ENCODE data around the gene CNTN4. TPM values are rescaled to one million over a fixed set of nuclear protein-coding genes. Genes with fewer than 3 reads are reported as not detected.

CNTN4 gene
- total and polyA plus RNA-seq, 8 donors, result 2.5 to 10.8 (median 5.1) TPM

GRCh38 chr3:2485027-2485375 lies 386.3 kb downstream of the CNTN4 start:
- Histone ChIP-seq H3K27me3 (no peaks in the 10 kb centered on the region), H3K36me3 (no peaks in the 10 kb centered on the region), H3K9me3 (no peaks in the 10 kb centered on the region), H3K4me3 (no peak overlapping the region), H3K27ac (no peak overlapping the region), H3K4me1 (no peaks in the 10 kb centered on the region)
- FAIRE-seq (no peak), DNase-seq (peak in 1 of 6 donors; percentile 72), ATAC-seq (no peak)
- intact Hi-C loops (cut with DNase I), result no loop called here
- TF ChIP-seq CTCF (IDR thresholded peaks at IDR 0.05), result no peak
- 90 to 95% methylated on average over 17 to 21 of the region's 21 CpGs for WGBS, 2 donors

GRCh38 chr3:2495746-2496145 lies 397.1 kb downstream of the CNTN4 start:
- Histone ChIP-seq H3K4me3 (no peak overlapping the region), H3K27ac (no peak overlapping the region), H3K36me3 (no peaks in the 10 kb centered on the region), H3K4me1 (no peaks in the 10 kb centered on the region), H3K27me3 (no peaks in the 10 kb centered on the region), H3K9me3 (no peaks in the 10 kb centered on the region)
- no peak for TF ChIP-seq CTCF (IDR thresholded peaks at IDR 0.05)
- DNase-seq (no peak), FAIRE-seq (no peak), ATAC-seq (no peak)
- intact Hi-C loops (cut with DNase I), result no loop called here
- 62 to 66% methylated on average over 2 of the region's 2 CpGs for WGBS, 2 donors

GRCh38 chr3:2504912-2505311 lies 406.2 kb downstream of the CNTN4 start:
- DNase-seq, result no peak
- no peaks in the 10 kb centered on the region for H3K9me3 ChIP-seq
- TF ChIP-seq CTCF (IDR thresholded peaks at IDR 0.05), result no peak
- WGBS, 2 donors, result 46 to 48% methylated on average over 2 of the region's 2 CpGs
- H3K4me1 ChIP-seq, result no peaks in the 10 kb centered on the region
- no peak for ATAC-seq
- no peaks in the 10 kb centered on the region for H3K27me3 ChIP-seq
- no peak for FAIRE-seq
- H3K36me3 ChIP-seq, result no peaks in the 10 kb centered on the region
- intact Hi-C loops (cut with DNase I), result no loop called here
- no peak overlapping the region for H3K4me3 ChIP-seq
- H3K27ac ChIP-seq, result no peak overlapping the region

- no peaks in the 10 kb centered on the region for H3K9me3 ChIP-seq
- H3K27ac ChIP-seq, result no peak overlapping the region
- intact Hi-C loops (cut with DNase I), result no loop called here
- no peaks in the 10 kb centered on the region for H3K27me3 ChIP-seq
- no peaks in the 10 kb centered on the region for H3K4me1 ChIP-seq
- no peaks in the 10 kb centered on the region for H3K36me3 ChIP-seq
- no peak for DNase-seq
- no peak overlapping the region for H3K4me3 ChIP-seq
- FAIRE-seq, result no peak
- ATAC-seq, result no peak
- 63 to 78% methylated on average over 8 of the region's 8 CpGs for WGBS, 2 donors
- no peak for TF ChIP-seq CTCF (IDR thresholded peaks at IDR 0.05)
Measured at GRCh38 chr3:2506776-2507175, 408.1 kb downstream of the CNTN4 start.

GRCh38 chr3:2510591-2511145 lies 412.0 kb downstream of the CNTN4 start:
- Histone ChIP-seq H3K27me3 (no peaks in the 10 kb centered on the region), H3K9me3 (no peaks in the 10 kb centered on the region), H3K4me3 (no peak overlapping the region), H3K27ac (no peak overlapping the region), H3K4me1 (no peaks in the 10 kb centered on the region), H3K36me3 (no peaks in the 10 kb centered on the region)
- 56 to 63% methylated on average over 8 of the region's 8 CpGs for WGBS, 2 donors
- intact Hi-C loops (cut with DNase I), result no loop called here
- ATAC-seq, result peak in 1 of 4 donors; percentile 40
- FAIRE-seq, result no peak
- DNase-seq, result no peak
- TF ChIP-seq CTCF (IDR thresholded peaks at IDR 0.05), result no peak
